ENCODE data around the gene TRIM14.
"Not testable (repeated sequence)": the region's sequence is repeated elsewhere in the genome, so short reads cannot be mapped to it uniquely, and the experiment has no call there.

Gene TRIM14

GRCh38 chr9:98108531-98109031 is 10.4 kb downstream of the TRIM14 start:
- no peak for DNase-seq (ENCODE audit: low read depth, low spot score)

GRCh38 chr9:98107926-98108325 is 11.1 kb downstream of the TRIM14 start:
- DNase-seq (ENCODE audit: low read depth, low spot score): no peak

- no peak for DNase-seq (ENCODE audit: low read depth, low spot score)
These were observed 14.0 kb downstream of the TRIM14 start for GRCh38 chr9:98105006-98105405.

GRCh38 chr9:98104445-98104881 is 14.6 kb downstream of the TRIM14 start:
- no peak for DNase-seq (ENCODE audit: low read depth, low spot score)

GRCh38 chr9:98101868-98102273 is 17.2 kb downstream of the TRIM14 start:
- DNase-seq (ENCODE audit: low read depth, low spot score): peak; percentile 72

- no peak for DNase-seq (ENCODE audit: low read depth, low spot score)
These were observed 17.6 kb downstream of the TRIM14 start for GRCh38 chr9:98101416-98101815.

- DNase-seq (ENCODE audit: low read depth, low spot score): no peak
These were observed 18.6 kb downstream of the TRIM14 start for GRCh38 chr9:98100456-98100855.

GRCh38 chr9:98099898-98100297 is 19.1 kb downstream of the TRIM14 start:
- DNase-seq (ENCODE audit: low read depth, low spot score): no peak

- DNase-seq (ENCODE audit: low read depth, low spot score): no peak
These were observed 19.7 kb downstream of the TRIM14 start for GRCh38 chr9:98099346-98099745.

- no peak for DNase-seq (ENCODE audit: low read depth, low spot score)
These were observed 21.2 kb downstream of the TRIM14 start for GRCh38 chr9:98097836-98098235.

- DNase-seq (ENCODE audit: low read depth, low spot score): no peak
These were observed 22.9 kb downstream of the TRIM14 start for GRCh38 chr9:98096091-98096490.

GRCh38 chr9:98095401-98095800 is 23.6 kb downstream of the TRIM14 start:
- no peak for DNase-seq (ENCODE audit: low read depth, low spot score)

GRCh38 chr9:98094851-98095250 is 24.2 kb downstream of the TRIM14 start:
- no peak for DNase-seq (ENCODE audit: low read depth, low spot score)

- DNase-seq (ENCODE audit: low read depth, low spot score): no peak
These were observed 24.7 kb downstream of the TRIM14 start for GRCh38 chr9:98094316-98094715.

GRCh38 chr9:98092613-98092931 is 26.4 kb downstream of the TRIM14 start:
- DNase-seq (ENCODE audit: low read depth, low spot score): no peak

- DNase-seq (ENCODE audit: low read depth, low spot score): no peak
These were observed 27.0 kb downstream of the TRIM14 start for GRCh38 chr9:98091735-98092612.

GRCh38 chr9:98090674-98091073 is 28.3 kb downstream of the TRIM14 start:
- not testable (repeated sequence) for DNase-seq (ENCODE audit: low read depth, low spot score)

- no peak for DNase-seq (ENCODE audit: low read depth, low spot score)
These were observed 31.3 kb downstream of the TRIM14 start for GRCh38 chr9:98087420-98088354.

GRCh38 chr9:98086461-98086860 is 32.6 kb downstream of the TRIM14 start:
- no peak for DNase-seq (ENCODE audit: low read depth, low spot score)

GRCh38 chr9:98085944-98086343 is 33.1 kb downstream of the TRIM14 start:
- DNase-seq (ENCODE audit: low read depth, low spot score): no peak

- DNase-seq (ENCODE audit: low read depth, low spot score): no peak
These were observed 34.0 kb downstream of the TRIM14 start for GRCh38 chr9:98085058-98085457.

- no peak for DNase-seq (ENCODE audit: low read depth, low spot score)
These were observed 34.6 kb downstream of the TRIM14 start for GRCh38 chr9:98084396-98084795.
